ENCODE measurements around the gene SLC8A3. TPM values are rescaled to one million over a fixed set of nuclear protein-coding genes. Genes with fewer than 3 reads are reported as not detected.

The SLC8A3 gene
- total and polyA plus RNA-seq, 2 donors (not counting 3 experiments of a cell fraction or from before 2014, with no cell fraction given): not detected

DNA sequence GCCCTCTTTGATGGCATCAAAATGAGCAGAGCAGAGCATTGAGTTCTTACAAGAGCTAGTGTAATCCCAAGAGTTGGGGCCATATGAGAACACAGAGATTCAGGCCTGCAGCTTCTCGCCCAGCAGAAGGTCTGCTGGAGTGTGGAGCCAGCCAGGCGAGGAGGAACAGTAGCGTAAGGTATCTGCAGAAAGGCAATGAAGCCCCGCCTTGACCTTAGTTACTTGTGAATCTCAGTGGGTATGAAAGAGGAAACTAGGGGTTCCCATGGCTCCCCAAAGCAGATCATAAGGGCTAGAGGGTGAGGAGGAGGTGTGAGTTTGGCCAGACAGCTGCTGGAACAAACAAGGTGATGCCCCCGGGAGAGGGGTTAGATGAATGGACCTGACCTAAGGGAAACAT is 49.4 kb downstream of the SLC8A3 start:
- dilution Hi-C loops (cut with MboI; ENCODE audit: extremely low pct_ligation_motif_present, low sequenced_read_pairs): no loop called here
- BruUV-seq (replicated peaks): no TSS peak
- POLR2A ChIA-PET: no interaction called here
- Histone ChIP-seq H4K20me1 (replicated peaks; ENCODE audit: control insufficient read depth, extremely low read depth, insufficient read depth, low read length) (no peaks in the 10 kb centered on the region), H3K27ac (ENCODE audit: insufficient read depth, low read depth, low read length) (no peak overlapping the region), H3K79me2 (ENCODE audit: control insufficient read depth, insufficient read depth, low read length) (no peaks in the 10 kb centered on the region), H2AFZ (ENCODE audit: low read depth, low read length) (no peak overlapping the region), H3K36me3 (ENCODE audit: control insufficient read depth in 2 of 2, extremely low read depth in 1 of 2, insufficient read depth in 2 of 2, low read length in 2 of 2) (no peaks in the 10 kb centered on the region), H3K9me3 (replicated peaks; ENCODE audit: control insufficient read depth, insufficient read depth, low read length) (no peaks in the 10 kb centered on the region), H3K9ac (replicated peaks; ENCODE audit: extremely low read depth, insufficient read depth, low read length) (no peak overlapping the region), H3K9me1 (replicated peaks; ENCODE audit: control insufficient read depth, extremely low read depth, insufficient read depth, low read length) (no peaks in the 10 kb centered on the region), H3K27me3 (ENCODE audit: control insufficient read depth in 2 of 2, insufficient read depth in 2 of 2, low read length in 2 of 2) (no peaks in the 10 kb centered on the region), H3K4me3 (replicated peaks in 1 of 3; ENCODE audit: insufficient read depth in 1 of 3, low read depth in 1 of 3, low read length in 3 of 3) (no peak overlapping the region), H3K4me2 (ENCODE audit: insufficient read depth, low read length) (no peak overlapping the region), H3K4me1 (ENCODE audit: control insufficient read depth, extremely low read depth, insufficient read depth, low read length) (no peaks in the 10 kb centered on the region)
- CTCF ChIA-PET: no interaction called here
- FAIRE-seq (no peak), DNase-seq (ENCODE audit: low read depth, low spot score) (no peak)
- no peak for TF ChIP-seq FOS (IDR thresholded peaks at IDR 0.05; ENCODE audit: borderline replicate concordance, insufficient read depth, low read length)
- TF ChIP-seq MYC (IDR thresholded peaks at IDR 0.05; ENCODE audit: low read depth, low read length): no peak
- TF ChIP-seq, protein P1, sequence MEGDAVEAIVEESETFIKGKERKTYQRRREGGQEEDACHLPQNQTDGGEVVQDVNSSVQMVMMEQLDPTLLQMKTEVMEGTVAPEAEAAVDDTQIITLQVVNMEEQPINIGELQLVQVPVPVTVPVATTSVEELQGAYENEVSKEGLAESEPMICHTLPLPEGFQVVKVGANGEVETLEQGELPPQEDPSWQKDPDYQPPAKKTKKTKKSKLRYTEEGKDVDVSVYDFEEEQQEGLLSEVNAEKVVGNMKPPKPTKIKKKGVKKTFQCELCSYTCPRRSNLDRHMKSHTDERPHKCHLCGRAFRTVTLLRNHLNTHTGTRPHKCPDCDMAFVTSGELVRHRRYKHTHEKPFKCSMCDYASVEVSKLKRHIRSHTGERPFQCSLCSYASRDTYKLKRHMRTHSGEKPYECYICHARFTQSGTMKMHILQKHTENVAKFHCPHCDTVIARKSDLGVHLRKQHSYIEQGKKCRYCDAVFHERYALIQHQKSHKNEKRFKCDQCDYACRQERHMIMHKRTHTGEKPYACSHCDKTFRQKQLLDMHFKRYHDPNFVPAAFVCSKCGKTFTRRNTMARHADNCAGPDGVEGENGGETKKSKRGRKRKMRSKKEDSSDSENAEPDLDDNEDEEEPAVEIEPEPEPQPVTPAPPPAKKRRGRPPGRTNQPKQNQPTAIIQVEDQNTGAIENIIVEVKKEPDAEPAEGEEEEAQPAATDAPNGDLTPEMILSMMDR (IDR thresholded peaks at IDR 0.05; ENCODE audit: extremely low read depth in 1 of 2, insufficient read depth in 1 of 2, low read depth in 1 of 2, low read length in 2 of 2): no peak
- no peak for TF ChIP-seq POLR2AphosphoS5 (IDR thresholded peaks at IDR 0.05; ENCODE audit: insufficient read depth, low read depth, low read length)
- TF ChIP-seq POLR2A (IDR thresholded peaks at IDR 0.05; ENCODE audit: low read depth, low read length): no peak
- no peak for TF ChIP-seq JUN (IDR thresholded peaks at IDR 0.05; ENCODE audit: borderline replicate concordance, insufficient read depth, insufficient read length, low read depth)
- TF ChIP-seq GATA2 (IDR thresholded peaks at IDR 0.05; ENCODE audit: insufficient read depth, insufficient read length, low read depth, low read length): no peak
- no peak for TF ChIP-seq MAX (IDR thresholded peaks at IDR 0.05; ENCODE audit: insufficient read depth, insufficient read length)
- no peak for TF ChIP-seq EZH2 (IDR thresholded peaks at IDR 0.05; ENCODE audit: borderline replicate concordance, low read depth, low read length, severe bottlenecking)
- intact Hi-C loops (cut with micrococcal nuclease): no loop called here

All from endothelial cell of umbilical vein (primary cell).